Stimulated activated CD4-positive, alpha-beta T cell treated with anti-CD3 and anti-CD28 coated beads, Interleukin-2, amount 100 ng/mL, for 48 hours (primary cell): ENCODE measurements around the gene DDX27.
"Not testable (repeated sequence)": the region's sequence is repeated elsewhere in the genome, so short reads cannot be mapped to it uniquely, and the experiment has no call there.

Experiments
- DNase-seq, 2 donors: peaks; one replicate each; pipeline ENCODE4 v3.0.0-alpha.2; 2020

The DDX27 gene

GRCh38 chr20:49210101-49210756 is 9.0 kb upstream of the DDX27 start:
- DNase-seq, result no peak

DNA sequence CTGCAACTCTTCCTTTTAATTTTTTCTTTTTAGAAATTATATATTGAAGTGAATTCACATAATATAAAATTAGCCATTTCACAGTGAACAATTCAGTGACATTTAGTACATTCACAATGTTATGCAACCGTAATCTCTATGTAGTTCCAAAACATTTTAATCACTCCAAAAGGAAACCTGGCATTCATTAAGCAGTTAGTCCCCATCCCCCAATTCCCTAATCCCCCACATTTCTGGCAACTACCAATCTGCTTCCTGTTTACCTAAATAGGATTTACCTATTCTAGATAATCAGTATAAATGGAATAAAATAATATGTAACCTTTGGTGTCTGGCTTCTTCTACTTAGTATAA is 8.5 kb upstream of the DDX27 start:
- DNase-seq, result no peak

DNA sequence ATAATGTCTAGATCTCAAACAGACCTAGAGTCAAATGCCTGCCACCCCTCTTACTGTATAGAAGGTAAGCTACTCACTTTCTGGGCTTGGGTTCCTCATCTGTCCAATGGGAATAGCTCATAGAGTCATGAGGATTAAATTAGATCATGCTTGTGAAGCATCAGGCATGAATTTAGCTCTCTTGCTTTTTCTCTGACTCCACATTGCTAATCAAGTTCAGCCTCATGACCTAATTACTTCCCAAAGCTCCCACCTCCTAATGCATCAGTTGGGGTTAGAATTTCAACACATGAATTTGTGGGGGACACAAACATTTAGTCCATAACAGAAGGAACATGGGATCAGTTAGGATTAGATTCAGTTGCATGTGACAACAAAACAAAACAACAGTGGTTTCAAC is 4.6 kb upstream of the DDX27 start:
- no peak for DNase-seq

DNA sequence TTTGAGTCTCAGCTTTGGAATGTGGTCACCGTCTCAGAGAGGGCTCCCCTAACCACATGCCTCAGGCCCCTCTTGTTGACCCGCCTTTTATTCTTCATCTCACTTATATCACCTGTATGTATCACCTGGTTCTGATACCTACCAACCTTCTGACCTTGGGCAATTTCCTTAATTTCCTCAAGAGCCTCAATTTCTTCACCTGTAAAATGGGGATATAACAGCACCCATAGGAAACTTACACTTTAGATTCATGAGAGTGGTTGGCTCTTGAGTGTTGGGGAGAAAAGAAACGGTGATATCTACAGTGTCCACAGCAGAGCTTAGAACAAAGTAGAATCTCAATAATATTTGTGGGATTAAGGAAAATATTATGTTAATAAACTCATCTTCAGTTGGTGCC is 4.0 kb upstream of the DDX27 start:
- DNase-seq, result no peak

- DNase-seq, result peak; percentile 98 to 99
Measured at GRCh38 chr20:49216991-49217578, 2.1 kb upstream of the DDX27 start.

GRCh38 chr20:49218739-49219090 is 501 bp upstream of the DDX27 start:
- not testable (repeated sequence) for DNase-seq

GRCh38 chr20:49219924-49220831 is 962 bp downstream of the DDX27 start:
- no peak for DNase-seq

DNA sequence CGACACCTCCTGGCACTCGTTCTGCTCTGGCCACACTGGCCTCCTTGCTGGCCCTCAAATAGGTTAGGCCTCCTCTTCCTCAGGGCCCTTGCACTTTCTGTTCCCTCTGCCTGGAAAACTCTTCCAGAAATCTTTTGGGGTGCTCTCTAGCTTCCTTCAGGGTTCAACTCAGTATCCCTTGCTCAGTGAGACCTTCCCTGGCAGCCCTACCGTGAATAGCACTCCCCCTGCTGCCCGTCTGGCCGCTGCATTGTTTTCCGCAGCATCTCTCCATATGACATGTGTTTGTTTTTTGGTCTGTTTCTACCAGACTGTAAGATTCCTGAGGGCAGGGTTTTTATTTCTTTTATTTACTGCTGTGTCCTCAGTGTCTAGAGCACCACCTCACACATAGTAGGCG is 6.7 kb downstream of the DDX27 start:
- no peak for DNase-seq

- DNase-seq, result no peak
Measured at GRCh38 chr20:49228676-49229075, 9.5 kb downstream of the DDX27 start.

GRCh38 chr20:49229381-49229780 is 10.2 kb downstream of the DDX27 start:
- DNase-seq, result no peak

- DNase-seq, result no peak
Measured at GRCh38 chr20:49230021-49230420, 10.8 kb downstream of the DDX27 start.

- DNase-seq, result no peak
Measured at GRCh38 chr20:49230561-49231133, 11.4 kb downstream of the DDX27 start.

- DNase-seq, result no peak
Measured at GRCh38 chr20:49231471-49231870, 12.3 kb downstream of the DDX27 start.

GRCh38 chr20:49233226-49233625 is 14.0 kb downstream of the DDX27 start:
- DNase-seq, result no peak

DNA sequence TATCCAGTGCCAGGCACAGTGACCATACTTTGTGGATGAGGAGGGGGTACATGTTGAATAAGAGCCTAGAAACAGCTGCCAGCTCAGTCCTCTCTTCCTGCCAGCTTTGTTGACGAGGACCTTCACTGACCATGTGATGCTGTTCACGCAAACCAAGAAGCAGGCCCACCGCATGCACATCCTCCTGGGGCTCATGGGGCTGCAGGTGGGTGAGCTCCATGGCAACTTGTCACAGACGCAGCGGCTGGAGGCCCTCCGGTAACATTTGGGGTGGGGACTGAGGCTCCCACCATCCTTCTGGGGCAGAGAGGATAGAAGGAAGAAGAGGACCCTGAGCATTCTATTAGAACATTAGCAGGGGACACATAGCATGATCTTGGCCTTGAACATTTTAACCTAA is 15.6 kb downstream of the DDX27 start:
- DNase-seq, result no peak

GRCh38 chr20:49236301-49236700 is 17.1 kb downstream of the DDX27 start:
- DNase-seq, result no peak

- DNase-seq, result no peak
Measured at GRCh38 chr20:49237531-49237930, 18.3 kb downstream of the DDX27 start.

DNA sequence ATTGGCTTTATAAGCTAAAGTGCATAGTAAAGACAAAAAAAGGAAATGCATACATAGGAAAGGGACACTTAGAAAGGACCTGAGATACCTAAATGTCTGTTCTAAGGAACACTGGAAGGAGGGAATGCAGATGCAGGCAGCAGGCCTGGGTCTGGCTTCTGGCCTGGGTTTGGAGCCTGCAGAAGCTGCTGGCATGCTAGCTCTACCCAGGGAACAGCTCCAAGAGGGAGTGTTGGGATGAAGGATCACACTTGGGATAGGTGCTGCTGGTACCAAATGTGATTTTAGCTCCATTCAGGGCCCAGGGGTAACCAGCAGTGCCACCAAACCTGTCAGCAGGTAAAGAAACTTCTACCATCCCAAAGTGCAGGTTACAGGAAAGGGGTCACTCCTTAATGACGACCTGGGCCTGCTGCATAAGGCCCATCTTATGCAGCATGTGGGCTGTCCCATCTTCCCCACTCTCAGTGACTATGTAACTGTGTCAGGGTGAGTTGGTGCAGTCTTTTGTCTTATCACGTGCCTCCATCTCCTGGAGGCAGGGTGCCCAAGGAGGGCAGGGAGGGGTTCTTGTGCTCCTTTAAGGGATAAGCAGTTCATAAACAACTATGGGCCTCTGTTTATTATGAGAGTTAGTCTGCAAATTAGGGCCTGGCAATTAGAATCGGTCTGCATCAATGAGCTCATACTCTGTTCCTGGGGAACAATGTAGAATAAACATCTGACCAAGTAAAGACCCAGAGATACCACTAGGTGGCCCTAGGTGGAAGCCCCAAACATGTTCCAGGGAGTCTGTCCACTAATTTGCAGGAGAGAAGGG is 26.9 kb downstream of the DDX27 start:
- DNase-seq, result no peak

- DNase-seq, result no peak
Measured at GRCh38 chr20:49247169-49247723, 28.0 kb downstream of the DDX27 start.

- no peak for DNase-seq
Measured at GRCh38 chr20:49247792-49248191, 28.6 kb downstream of the DDX27 start.

DNA sequence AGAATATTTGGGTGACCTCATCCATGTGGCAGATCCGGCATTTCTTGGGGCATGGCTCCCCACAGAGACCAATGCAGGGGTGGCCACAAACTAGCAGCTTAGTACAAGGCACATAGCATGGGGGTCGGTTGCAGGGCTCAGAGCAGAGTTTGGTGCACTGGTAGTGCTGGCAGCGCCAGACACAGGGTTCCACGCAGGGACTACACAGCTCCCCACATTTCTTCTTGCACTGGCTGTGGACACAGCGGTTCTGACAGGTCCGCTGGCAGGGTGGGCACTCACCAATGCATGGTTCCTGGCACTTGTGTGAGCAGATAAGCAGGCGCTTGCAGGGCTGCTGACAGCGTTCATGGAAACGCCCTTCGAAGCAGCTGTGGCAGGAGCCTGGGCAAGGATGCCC is 29.1 kb downstream of the DDX27 start:
- DNase-seq, result no peak

- no peak for DNase-seq
Measured at GRCh38 chr20:49248879-49249665, 29.9 kb downstream of the DDX27 start.
